NCI-H1694 treated with DMSO at 0.1 percent for 48 hours (cell line): ENCODE results near the gene LRIT1.
"Not testable (repeated sequence)": the region's sequence is repeated elsewhere in the genome, so short reads cannot be mapped to it uniquely, and the experiment has no call there.

ENCODE experiments used
- DNase-seq: peaks from one replicate; lab custom pipeline; 2025; lab: John Stamatoyannopoulos, UW

LRIT1 gene

GRCh38 chr10:84241185-84241790, at the start of gene LRIT1:
TSS of gene LRIT1 (minus strand) at chr10:84241546. CDS start at chr10:84241439, 107 bp downstream.
- no peak for DNase-seq

GRCh38 chr10:84290235-84290634, 48.9 kb upstream of the LRIT1 start:
- DNase-seq = no peak

- no peak for DNase-seq
Observed at GRCh38 chr10:84289521-84290200, 48.3 kb upstream of the LRIT1 start.

GRCh38 chr10:84288151-84288550, 46.8 kb upstream of the LRIT1 start:
- DNase-seq = no peak

GRCh38 chr10:84286695-84287094, 45.3 kb upstream of the LRIT1 start:
- DNase-seq = no peak

GRCh38 chr10:84279876-84280475, 38.6 kb upstream of the LRIT1 start:
- not testable (repeated sequence) for DNase-seq

- DNase-seq = no peak
Observed at GRCh38 chr10:84270708-84271107, 29.4 kb upstream of the LRIT1 start.

- no peak for DNase-seq
Observed at GRCh38 chr10:84269773-84270172, 28.4 kb upstream of the LRIT1 start.

- no peak for DNase-seq
Observed at GRCh38 chr10:84269162-84269561, 27.8 kb upstream of the LRIT1 start.

GRCh38 chr10:84267503-84268126, 26.3 kb upstream of the LRIT1 start:
- no peak for DNase-seq

GRCh38 chr10:84265418-84265817, 24.1 kb upstream of the LRIT1 start:
- DNase-seq = no peak

- DNase-seq = peak; percentile 48
Observed at GRCh38 chr10:84264611-84265141, 23.3 kb upstream of the LRIT1 start.

- DNase-seq = no peak
Observed at GRCh38 chr10:84263716-84264115, 22.4 kb upstream of the LRIT1 start.

- no peak for DNase-seq
Observed at GRCh38 chr10:84262190-84262956, 21.0 kb upstream of the LRIT1 start.

- DNase-seq = no peak
Observed at GRCh38 chr10:84261236-84261915, 20.0 kb upstream of the LRIT1 start.

- DNase-seq = no peak
Observed at GRCh38 chr10:84258034-84258695, 16.8 kb upstream of the LRIT1 start.

- DNase-seq = no peak
Observed at GRCh38 chr10:84257343-84258020, 16.1 kb upstream of the LRIT1 start.

GRCh38 chr10:84256510-84257342, 15.4 kb upstream of the LRIT1 start:
- DNase-seq = no peak
